ENCODE measurements around the gene IRF2BP2.
A peak's percentile ranks its signal among the peaks of the same experiment; 100 is the strongest.

IRF2BP2 gene

GRCh38 chr1:234583755-234584419 lies 26.1 kb downstream of the IRF2BP2 start:
- DNase-seq (ENCODE audit: low read depth) = no peak

GRCh38 chr1:234582681-234583301 lies 27.2 kb downstream of the IRF2BP2 start:
- DNase-seq (ENCODE audit: low read depth) = no peak

GRCh38 chr1:234582186-234582585 lies 27.8 kb downstream of the IRF2BP2 start:
- DNase-seq (ENCODE audit: low read depth) = no peak

GRCh38 chr1:234581063-234581714 lies 28.8 kb downstream of the IRF2BP2 start:
- DNase-seq (ENCODE audit: low read depth) = no peak

- DNase-seq (ENCODE audit: low read depth) = no peak
These were observed 30.0 kb downstream of the IRF2BP2 start for GRCh38 chr1:234579967-234580366.

- no peak for DNase-seq (ENCODE audit: low read depth)
These were observed 31.2 kb downstream of the IRF2BP2 start for GRCh38 chr1:234578735-234579134.

- DNase-seq (ENCODE audit: low read depth) = no peak
These were observed 31.9 kb downstream of the IRF2BP2 start for GRCh38 chr1:234578087-234578486.

GRCh38 chr1:234573711-234574299 lies 36.2 kb downstream of the IRF2BP2 start:
- DNase-seq (ENCODE audit: low read depth) = no peak

- DNase-seq (ENCODE audit: low read depth) = no peak
These were observed 37.0 kb downstream of the IRF2BP2 start for GRCh38 chr1:234572966-234573365.

GRCh38 chr1:234571702-234572101 lies 38.3 kb downstream of the IRF2BP2 start:
- no peak for DNase-seq (ENCODE audit: low read depth)

- no peak for DNase-seq (ENCODE audit: low read depth)
These were observed 39.5 kb downstream of the IRF2BP2 start for GRCh38 chr1:234570329-234571120.

- DNase-seq (ENCODE audit: low read depth) = no peak
These were observed 41.6 kb downstream of the IRF2BP2 start for GRCh38 chr1:234568345-234568744.

GRCh38 chr1:234565132-234565531 lies 44.8 kb downstream of the IRF2BP2 start:
- DNase-seq (ENCODE audit: low read depth) = no peak

GRCh38 chr1:234564035-234565029 lies 45.6 kb downstream of the IRF2BP2 start:
- peak; percentile 82 for DNase-seq (ENCODE audit: low read depth)

- no peak for DNase-seq (ENCODE audit: low read depth)
These were observed 47.6 kb downstream of the IRF2BP2 start for GRCh38 chr1:234562334-234562733.

- no peak for DNase-seq (ENCODE audit: low read depth)
These were observed 48.7 kb downstream of the IRF2BP2 start for GRCh38 chr1:234561319-234561718.

GRCh38 chr1:234559902-234560676 lies 49.9 kb downstream of the IRF2BP2 start:
- DNase-seq (ENCODE audit: low read depth) = no peak

GRCh38 chr1:234559152-234559901 lies 50.7 kb downstream of the IRF2BP2 start:
- DNase-seq (ENCODE audit: low read depth) = no peak

GRCh38 chr1:234558330-234558836 lies 51.6 kb downstream of the IRF2BP2 start:
- DNase-seq (ENCODE audit: low read depth) = no peak
